ENCODE results near the gene KDELR3.
A peak's percentile ranks its signal among the peaks of the same experiment; 100 is the strongest.

The KDELR3 gene

DNA sequence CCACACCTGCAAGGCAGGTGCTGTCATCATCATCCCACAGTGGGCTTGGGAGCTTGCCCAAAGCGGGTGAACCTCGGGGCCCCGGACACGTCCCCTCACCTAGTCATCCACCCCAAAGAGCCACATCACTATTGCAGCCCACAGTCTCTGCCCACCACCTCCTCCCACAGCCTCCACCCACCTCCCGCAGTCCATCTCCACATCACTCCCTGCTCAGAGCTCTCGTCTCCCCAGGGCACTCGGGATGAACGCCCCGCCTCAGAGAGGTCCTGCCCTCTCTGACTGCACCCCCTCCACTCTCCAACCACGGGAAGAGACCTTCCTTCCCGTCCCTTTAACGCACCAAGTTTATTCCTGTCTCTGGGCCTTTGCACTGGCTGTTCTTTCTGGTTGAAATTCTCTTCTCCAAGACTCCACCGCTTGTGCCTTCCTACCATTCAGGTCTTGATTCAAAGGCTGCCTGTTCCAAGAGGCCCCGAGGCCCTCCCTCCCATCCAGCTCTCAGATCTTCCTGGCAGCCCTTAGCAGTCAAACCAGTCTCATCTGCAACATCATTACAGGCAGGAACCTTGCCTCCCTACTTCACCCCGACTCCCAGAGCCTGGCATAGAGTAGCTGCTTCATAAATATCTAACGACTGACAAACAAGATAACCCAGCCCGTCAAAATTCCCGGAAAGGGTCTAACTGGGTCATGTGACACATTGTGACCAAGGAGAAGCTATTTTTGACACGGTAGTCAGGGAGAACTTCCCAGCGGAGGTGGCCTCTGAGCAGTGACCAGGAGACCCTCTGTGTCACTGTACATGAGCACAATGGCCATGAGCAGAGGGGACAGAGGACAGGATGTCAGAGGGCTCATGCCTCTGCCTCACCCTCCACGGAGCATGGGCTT is 24.0 kb upstream of the KDELR3 start:
- H2BK120ac ChIP-seq (ENCODE audit: low read depth, low read length), result no peak overlapping the region
- WGBS, 2 donors (ENCODE audit: extremely low coverage in 2 of 2, insufficient read length in 2 of 2, insufficient replicate concordance in 1 of 2), result no CpG with 5 or more reads among the region's 21 CpGs
- H2AFZ ChIP-seq (ENCODE audit: low read length), result no peak overlapping the region
- H3K36me3 ChIP-seq (replicated peaks in 1 of 2; ENCODE audit: control insufficient read depth in 2 of 2, insufficient read depth in 2 of 2, low read length in 2 of 2), result no peaks in the 10 kb centered on the region
- peak overlapping the region; percentile 5 for H3K14ac ChIP-seq (ENCODE audit: low read length)
- no peak overlapping the region for H2BK15ac ChIP-seq (ENCODE audit: low read length)
- peak overlapping the region; percentile 81 for H2AK5ac ChIP-seq (ENCODE audit: low read depth, low read length)
- H3K4me1 ChIP-seq (ENCODE audit: control insufficient read depth in 2 of 2, insufficient read depth in 1 of 2, low read depth in 1 of 2, low read length in 2 of 2), result peaks cover 3 to 8% of the 10 kb centered on the region in 2 donors
- no peaks in the 10 kb centered on the region for H3K27me3 ChIP-seq (ENCODE audit: control insufficient read depth in 3 of 3, insufficient read depth in 3 of 3, low read depth in 1 of 3, low read length in 3 of 3)
- DNase-seq (ENCODE audit: low spot score), result no peak
- no peaks in the 10 kb centered on the region for H3K79me1 ChIP-seq (ENCODE audit: low read depth, low read length)
- no peak overlapping the region for H3K4me2 ChIP-seq (ENCODE audit: insufficient read depth, low read length, poor library complexity, severe bottlenecking)
- no peaks in the 10 kb centered on the region for H3K9me3 ChIP-seq (replicated peaks in 1 of 2; ENCODE audit: control insufficient read depth in 2 of 2, insufficient read depth in 1 of 2, low read depth in 1 of 2, low read length in 2 of 2)
- H3K4me3 ChIP-seq (ENCODE audit: low read length in 2 of 2), result no peak overlapping the region
- H3K4ac ChIP-seq (ENCODE audit: low read length), result no peak overlapping the region
- H2BK5ac ChIP-seq (ENCODE audit: low read length), result no peak overlapping the region
- H2BK12ac ChIP-seq (ENCODE audit: low read length), result no peak overlapping the region
- H4K91ac ChIP-seq (ENCODE audit: low read depth, low read length, poor library complexity), result no peak overlapping the region
- peak overlapping the region; percentile 1 for H3K18ac ChIP-seq (ENCODE audit: low read length)
- no peak overlapping the region for H4K8ac ChIP-seq (ENCODE audit: low read depth, low read length)
- peak overlapping the region; percentile 14 for H3K9ac ChIP-seq (ENCODE audit: low read depth, low read length, poor library complexity)
- H3K27ac ChIP-seq (replicated peaks; ENCODE audit: low read length), result no peak overlapping the region
- no peak overlapping the region for H3K23ac ChIP-seq (ENCODE audit: low read depth, low read length, poor library complexity)

DNA sequence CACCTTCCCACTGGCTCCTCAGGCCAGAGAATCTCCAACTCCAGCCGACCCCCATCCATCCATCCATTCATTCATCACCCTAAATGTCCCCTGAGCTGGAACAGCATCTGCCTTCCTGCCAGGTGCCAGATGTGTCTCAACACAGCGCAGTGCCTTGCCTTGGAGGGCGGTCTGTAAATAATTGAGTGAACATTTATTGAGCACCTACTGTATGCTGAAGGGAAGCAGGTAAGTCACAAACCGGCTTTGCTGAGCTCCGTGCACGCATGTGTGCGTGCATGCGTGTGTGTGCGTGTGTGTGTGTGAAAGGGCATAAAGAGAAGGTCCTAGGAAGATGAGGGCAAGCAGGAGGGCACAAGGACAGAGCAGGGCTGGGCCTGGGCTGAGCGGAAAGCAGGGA is 23.1 kb upstream of the KDELR3 start:
- H2BK5ac ChIP-seq (ENCODE audit: low read length), result no peak overlapping the region
- peak overlapping the region in 1 of 2 donors; percentile 21 for H3K4me3 ChIP-seq (ENCODE audit: low read length in 2 of 2)

DNA sequence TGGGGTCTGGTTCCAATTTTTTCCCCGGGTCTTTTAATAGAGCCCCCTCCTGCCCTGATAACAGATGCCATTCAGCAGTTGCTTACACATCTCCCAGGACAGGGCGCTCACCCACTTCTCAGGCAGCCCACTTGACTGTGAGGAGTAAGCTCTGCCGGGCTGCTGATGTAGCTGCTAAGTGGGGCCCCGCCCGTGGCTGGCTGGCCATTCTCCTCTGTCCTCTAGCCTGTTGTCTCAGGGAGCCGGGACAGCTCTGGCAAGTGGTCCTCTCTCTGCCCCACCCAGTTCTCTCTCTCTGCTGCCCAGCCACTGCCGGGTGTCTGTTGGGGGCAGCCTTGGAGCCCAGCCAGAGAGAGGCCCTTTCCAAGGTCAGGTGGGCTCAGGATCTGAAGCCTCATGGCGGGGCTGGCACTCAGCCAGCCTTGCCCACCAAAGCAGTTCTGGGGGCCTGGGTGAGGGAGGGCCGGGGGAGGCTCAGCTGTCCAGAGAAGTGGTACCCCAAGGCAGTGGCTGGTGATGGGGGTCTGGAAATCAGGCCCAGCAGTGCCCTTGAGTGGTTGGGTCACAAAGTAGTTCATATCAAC is 21.8 kb upstream of the KDELR3 start:
- Histone ChIP-seq H2BK15ac (ENCODE audit: low read length) (peak overlapping the region; percentile 33), H3K9ac (ENCODE audit: low read depth, low read length, poor library complexity) (no peak overlapping the region), H3K14ac (ENCODE audit: low read length) (no peak overlapping the region), H3K27me3 (ENCODE audit: control insufficient read depth in 3 of 3, insufficient read depth in 3 of 3, low read depth in 1 of 3, low read length in 3 of 3) (peaks cover 0 to 2% (median 0%) of the 10 kb centered on the region in 3 experiments), H4K8ac (ENCODE audit: low read depth, low read length) (no peak overlapping the region), H3K4me3 (ENCODE audit: low read length in 2 of 2) (no peak overlapping the region), H3K4me2 (ENCODE audit: insufficient read depth, low read length, poor library complexity, severe bottlenecking) (no peak overlapping the region), H2BK120ac (ENCODE audit: low read depth, low read length) (no peak overlapping the region), H2AFZ (ENCODE audit: low read length) (no peak overlapping the region), H2BK5ac (ENCODE audit: low read length) (no peak overlapping the region), H2AK5ac (ENCODE audit: low read depth, low read length) (peak overlapping the region; percentile 70), H3K9me3 (replicated peaks in 1 of 2; ENCODE audit: control insufficient read depth in 2 of 2, insufficient read depth in 1 of 2, low read depth in 1 of 2, low read length in 2 of 2) (peaks cover 0 to 2% of the 10 kb centered on the region in 2 donors), H3K27ac (replicated peaks; ENCODE audit: low read length) (no peak overlapping the region), H3K4me1 (ENCODE audit: control insufficient read depth in 2 of 2, insufficient read depth in 1 of 2, low read depth in 1 of 2, low read length in 2 of 2) (peaks cover 9 to 14% of the 10 kb centered on the region in 2 donors), H3K4ac (ENCODE audit: low read length) (no peak overlapping the region), H3K23ac (ENCODE audit: low read depth, low read length, poor library complexity) (no peak overlapping the region), H4K91ac (ENCODE audit: low read depth, low read length, poor library complexity) (no peak overlapping the region), H3K79me1 (ENCODE audit: low read depth, low read length) (peaks cover 3% of the 10 kb centered on the region), H3K36me3 (replicated peaks in 1 of 2; ENCODE audit: control insufficient read depth in 2 of 2, insufficient read depth in 2 of 2, low read length in 2 of 2) (no peaks in the 10 kb centered on the region), H3K18ac (ENCODE audit: low read length) (peak overlapping the region; percentile 35), H2BK12ac (ENCODE audit: low read length) (no peak overlapping the region)
- WGBS, 2 donors (ENCODE audit: extremely low coverage in 2 of 2, insufficient read length in 2 of 2, insufficient replicate concordance in 1 of 2), result no CpG with 5 or more reads among the region's 9 CpGs
- no peak for DNase-seq (ENCODE audit: low spot score)

More for the DNA sequence above, 23.1 kb upstream of the KDELR3 start:
- H4K91ac ChIP-seq (ENCODE audit: low read depth, low read length, poor library complexity), result no peak overlapping the region
- peak overlapping the region; percentile 81 for H2AK5ac ChIP-seq (ENCODE audit: low read depth, low read length)
- H3K4me2 ChIP-seq (ENCODE audit: insufficient read depth, low read length, poor library complexity, severe bottlenecking), result no peak overlapping the region
- H2AFZ ChIP-seq (ENCODE audit: low read length), result no peak overlapping the region
- no peak overlapping the region for H4K8ac ChIP-seq (ENCODE audit: low read depth, low read length)
- no peaks in the 10 kb centered on the region for H3K9me3 ChIP-seq (replicated peaks in 1 of 2; ENCODE audit: control insufficient read depth in 2 of 2, insufficient read depth in 1 of 2, low read depth in 1 of 2, low read length in 2 of 2)
- peaks cover 0 to 2% (median 0%) of the 10 kb centered on the region in 3 experiments for H3K27me3 ChIP-seq (ENCODE audit: control insufficient read depth in 3 of 3, insufficient read depth in 3 of 3, low read depth in 1 of 3, low read length in 3 of 3)
- no peak overlapping the region for H3K9ac ChIP-seq (ENCODE audit: low read depth, low read length, poor library complexity)
- H2BK120ac ChIP-seq (ENCODE audit: low read depth, low read length), result no peak overlapping the region
- peaks cover 3 to 10% of the 10 kb centered on the region in 2 donors for H3K4me1 ChIP-seq (ENCODE audit: control insufficient read depth in 2 of 2, insufficient read depth in 1 of 2, low read depth in 1 of 2, low read length in 2 of 2)
- H2BK15ac ChIP-seq (ENCODE audit: low read length), result no peak overlapping the region
- DNase-seq (ENCODE audit: low spot score), result no peak
- H3K18ac ChIP-seq (ENCODE audit: low read length), result peak overlapping the region; percentile 1
- H3K14ac ChIP-seq (ENCODE audit: low read length), result no peak overlapping the region
- no peak overlapping the region for H2BK12ac ChIP-seq (ENCODE audit: low read length)
- no peaks in the 10 kb centered on the region for H3K36me3 ChIP-seq (replicated peaks in 1 of 2; ENCODE audit: control insufficient read depth in 2 of 2, insufficient read depth in 2 of 2, low read length in 2 of 2)
- H3K4ac ChIP-seq (ENCODE audit: low read length), result no peak overlapping the region
- WGBS, 2 donors (ENCODE audit: extremely low coverage in 2 of 2, insufficient read length in 2 of 2, insufficient replicate concordance in 1 of 2), result no CpG with 5 or more reads among the region's 10 CpGs
- no peak overlapping the region for H3K23ac ChIP-seq (ENCODE audit: low read depth, low read length, poor library complexity)
- H3K27ac ChIP-seq (replicated peaks; ENCODE audit: low read length), result no peak overlapping the region
- peaks cover 3% of the 10 kb centered on the region for H3K79me1 ChIP-seq (ENCODE audit: low read depth, low read length)
